ENCODE data around the gene SLC6A9.

The SLC6A9 gene

GRCh38 chr1:44014365-44015104, 16.7 kb downstream of the SLC6A9 start:
- Mint-ChIP-seq H3K4me1 (peaks cover 5% of the 10 kb centered on the region), H3K36me3 (no peaks in the 10 kb centered on the region), H3K9me3 (no peaks in the 10 kb centered on the region), H3K4me3 (no peak overlapping the region), H3K27me3 (no peaks in the 10 kb centered on the region), H3K27ac (no peak overlapping the region)
- DNase-seq = no peak
- CTCF ChIA-PET = interaction anchor here (2.4 to 2.5 kb wide), 2 partner anchors 9 to 22 kb away, joined by 7 to 17 read pairs; no protein-coding TSS in a partner anchor

GRCh38 chr1:44013949-44014348, 17.3 kb downstream of the SLC6A9 start:
- H3K4me3 Mint-ChIP-seq = no peak overlapping the region
- no peaks in the 10 kb centered on the region for H3K36me3 Mint-ChIP-seq
- no peaks in the 10 kb centered on the region for H3K9me3 Mint-ChIP-seq
- CTCF ChIA-PET = interaction anchor here (2.4 to 2.5 kb wide), 2 partner anchors 9 to 22 kb away, joined by 7 to 17 read pairs; no protein-coding TSS in a partner anchor
- no peaks in the 10 kb centered on the region for H3K27me3 Mint-ChIP-seq
- DNase-seq = no peak
- H3K4me1 Mint-ChIP-seq = peaks cover 5% of the 10 kb centered on the region
- H3K27ac Mint-ChIP-seq = no peak overlapping the region

- H3K36me3 Mint-ChIP-seq = no peaks in the 10 kb centered on the region
- H3K4me3 Mint-ChIP-seq = no peak overlapping the region
- CTCF ChIA-PET = interaction anchor here (2.4 to 2.5 kb wide), 2 partner anchors 8 to 23 kb away, joined by 7 to 17 read pairs; no protein-coding TSS in a partner anchor
- peaks cover 5% of the 10 kb centered on the region for H3K4me1 Mint-ChIP-seq
- H3K27me3 Mint-ChIP-seq = no peaks in the 10 kb centered on the region
- peak overlapping the region; percentile 12 for H3K27ac Mint-ChIP-seq
- no peak for DNase-seq
- no peaks in the 10 kb centered on the region for H3K9me3 Mint-ChIP-seq
Observed at GRCh38 chr1:44012941-44013609, 18.2 kb downstream of the SLC6A9 start.

- H3K27me3 Mint-ChIP-seq = no peaks in the 10 kb centered on the region
- no peaks in the 10 kb centered on the region for H3K36me3 Mint-ChIP-seq
- peaks cover 5% of the 10 kb centered on the region for H3K4me1 Mint-ChIP-seq
- H3K27ac Mint-ChIP-seq = no peak overlapping the region
- H3K4me3 Mint-ChIP-seq = no peak overlapping the region
- DNase-seq = no peak
- CTCF ChIA-PET = interaction anchor here (1.0 to 2.4 kb wide), 2 partner anchors 24 to 26 kb away, joined by 3 to 7 read pairs; no protein-coding TSS in a partner anchor
- H3K9me3 Mint-ChIP-seq = no peaks in the 10 kb centered on the region
Observed at GRCh38 chr1:44012404-44012803, 18.9 kb downstream of the SLC6A9 start.

- Mint-ChIP-seq H3K4me1 (peaks cover 5% of the 10 kb centered on the region), H3K36me3 (no peaks in the 10 kb centered on the region), H3K27me3 (no peaks in the 10 kb centered on the region), H3K9me3 (no peaks in the 10 kb centered on the region), H3K4me3 (no peak overlapping the region), H3K27ac (no peak overlapping the region)
- CTCF ChIA-PET = interaction anchor here (1.0 to 1.4 kb wide), 2 partner anchors 25 to 37 kb away, joined by 3 to 7 read pairs; no protein-coding TSS in a partner anchor
- DNase-seq = no peak
Observed at GRCh38 chr1:44010935-44011471, 20.3 kb downstream of the SLC6A9 start.

GRCh38 chr1:44008259-44008658, 23.0 kb downstream of the SLC6A9 start:
- Mint-ChIP-seq H3K36me3 (no peaks in the 10 kb centered on the region), H3K9me3 (no peaks in the 10 kb centered on the region), H3K27me3 (no peaks in the 10 kb centered on the region), H3K4me3 (no peak overlapping the region), H3K4me1 (peaks cover 5% of the 10 kb centered on the region), H3K27ac (no peak overlapping the region)
- no peak for DNase-seq
- CTCF ChIA-PET = interaction anchor here (8.9 kb wide), 1 partner anchor 25 kb away, joined by 161 read pairs; the partner anchor contains the start of gene SLC6A9

- Mint-ChIP-seq H3K4me1 (peaks cover 8% of the 10 kb centered on the region), H3K27ac (no peak overlapping the region), H3K4me3 (no peak overlapping the region), H3K27me3 (no peaks in the 10 kb centered on the region), H3K36me3 (no peaks in the 10 kb centered on the region), H3K9me3 (no peaks in the 10 kb centered on the region)
- CTCF ChIA-PET = interaction anchor here (1.7 to 8.9 kb wide), 3 partner anchors 31 to 43 kb away, joined by 6 to 161 read pairs (median 102); partner anchors contain the start of gene SLC6A9
- no peak for DNase-seq
Observed at GRCh38 chr1:44002606-44003157, 28.6 kb downstream of the SLC6A9 start.

GRCh38 chr1:44002165-44002564, 29.1 kb downstream of the SLC6A9 start:
- no peaks in the 10 kb centered on the region for H3K27me3 Mint-ChIP-seq
- CTCF ChIA-PET = interaction anchor here (0.8 to 8.9 kb wide), 3 partner anchors 26 to 38 kb away, joined by 3 to 161 read pairs (median 6); partner anchors contain the start of gene SLC6A9

GRCh38 chr1:44000122-44000665, 31.1 kb downstream of the SLC6A9 start:
- Mint-ChIP-seq H3K9me3 (no peaks in the 10 kb centered on the region), H3K4me3 (no peak overlapping the region), H3K27me3 (no peaks in the 10 kb centered on the region), H3K36me3 (no peaks in the 10 kb centered on the region), H3K27ac (no peak overlapping the region), H3K4me1 (peaks cover 8% of the 10 kb centered on the region)
- CTCF ChIA-PET = interaction anchor here (1.0 to 8.9 kb wide), 2 partner anchors 33 to 47 kb away, joined by 4 to 161 read pairs; partner anchors contain the start of gene SLC6A9
- DNase-seq = no peak

More at GRCh38 chr1:44002165-44002564, 29.1 kb downstream of the SLC6A9 start:
- Mint-ChIP-seq H3K4me3 (no peak overlapping the region), H3K36me3 (no peaks in the 10 kb centered on the region), H3K4me1 (peaks cover 8% of the 10 kb centered on the region), H3K27ac (no peak overlapping the region), H3K9me3 (no peaks in the 10 kb centered on the region)
- DNase-seq = no peak

GRCh38 chr1:43999455-43999854, 31.8 kb downstream of the SLC6A9 start:
- H3K4me1 Mint-ChIP-seq = peaks cover 10% of the 10 kb centered on the region
- no peak overlapping the region for H3K4me3 Mint-ChIP-seq
- CTCF ChIA-PET = interaction anchor here (1.0 to 8.9 kb wide), 2 partner anchors 34 to 48 kb away, joined by 4 to 161 read pairs; partner anchors contain the start of gene SLC6A9
- no peak for DNase-seq
- H3K27me3 Mint-ChIP-seq = no peaks in the 10 kb centered on the region
- no peaks in the 10 kb centered on the region for H3K9me3 Mint-ChIP-seq
- H3K27ac Mint-ChIP-seq = peak overlapping the region; percentile 38
- no peaks in the 10 kb centered on the region for H3K36me3 Mint-ChIP-seq

- H3K36me3 Mint-ChIP-seq = no peaks in the 10 kb centered on the region
- no peak overlapping the region for H3K4me3 Mint-ChIP-seq
- no peaks in the 10 kb centered on the region for H3K27me3 Mint-ChIP-seq
- H3K9me3 Mint-ChIP-seq = no peaks in the 10 kb centered on the region
- DNase-seq = no peak
- CTCF ChIA-PET = interaction anchor here (0.7 kb wide), 1 partner anchor 43 kb away, joined by 4 read pairs; no protein-coding TSS in a partner anchor
- H3K27ac Mint-ChIP-seq = no peak overlapping the region
- H3K4me1 Mint-ChIP-seq = peaks cover 10% of the 10 kb centered on the region
Observed at GRCh38 chr1:43998000-43998378, 33.3 kb downstream of the SLC6A9 start.

- no peak for DNase-seq
- Mint-ChIP-seq H3K27ac (no peak overlapping the region), H3K4me3 (no peak overlapping the region), H3K4me1 (peaks cover 15% of the 10 kb centered on the region), H3K9me3 (no peaks in the 10 kb centered on the region), H3K27me3 (peaks cover 5% of the 10 kb centered on the region), H3K36me3 (no peaks in the 10 kb centered on the region)
- CTCF ChIA-PET = no interaction called here
Observed at GRCh38 chr1:43997295-43997999, 33.8 kb downstream of the SLC6A9 start.

- no peak overlapping the region for H3K27ac Mint-ChIP-seq
- H3K9me3 Mint-ChIP-seq = no peaks in the 10 kb centered on the region
- CTCF ChIA-PET = no interaction called here
- no peak for DNase-seq
- H3K27me3 Mint-ChIP-seq = peaks cover 12% of the 10 kb centered on the region
- H3K4me3 Mint-ChIP-seq = no peak overlapping the region
- H3K4me1 Mint-ChIP-seq = peaks cover 22% of the 10 kb centered on the region
- H3K36me3 Mint-ChIP-seq = no peaks in the 10 kb centered on the region
Observed at GRCh38 chr1:43996733-43997115, 34.5 kb downstream of the SLC6A9 start.
